ENCODE measurements around the gene CCL16. TPM values are rescaled to one million over a fixed set of nuclear protein-coding genes. Genes with fewer than 3 reads are reported as not detected.
"Not testable (repeated sequence)": the region's sequence is repeated elsewhere in the genome, so short reads cannot be mapped to it uniquely, and the experiment has no call there.

The CCL16 gene
- total RNA-seq, 1 donor from 2014 or later = not detected

GRCh38 chr17:36017799-36018198 lies 36.5 kb upstream of the CCL16 start, which contains the start of gene CCL23:
Gene CCL23, minus strand, starts transcription at chr17:36017972. Its CDS starts 75 bp downstream, at chr17:36017897.
- no peaks in the 10 kb centered on the region for H3K36me3 ChIP-seq
- peaks cover 2% of the 10 kb centered on the region for H3K9me3 ChIP-seq (replicated peaks)
- no peak within 1 kb of the TSS for H3K4me3 ChIP-seq
- no peaks in the 10 kb centered on the region for H3K4me1 ChIP-seq
- H3K27ac ChIP-seq (replicated peaks) = no peak within 1 kb of the TSS
- TF ChIP-seq CTCF (IDR thresholded peaks at IDR 0.05; ENCODE audit: borderline replicate concordance) = no peak
- intact Hi-C loops (cut with micrococcal nuclease) = no loop called here
- H3K27me3 ChIP-seq (ENCODE audit: low read depth) = peaks cover 18% of the 10 kb centered on the region
- DNase-seq = no peak

- no peaks in the 10 kb centered on the region for H3K4me1 ChIP-seq
- no peak overlapping the region for H3K27ac ChIP-seq (replicated peaks)
- TF ChIP-seq CTCF (IDR thresholded peaks at IDR 0.05; ENCODE audit: borderline replicate concordance) = no peak
- no peaks in the 10 kb centered on the region for H3K36me3 ChIP-seq
- peaks cover 11% of the 10 kb centered on the region for H3K27me3 ChIP-seq (ENCODE audit: low read depth)
- DNase-seq = no peak
- peaks cover 12% of the 10 kb centered on the region for H3K9me3 ChIP-seq (replicated peaks)
- no peak overlapping the region for H3K4me3 ChIP-seq
- intact Hi-C loops (cut with micrococcal nuclease) = no loop called here
Measured at GRCh38 chr17:36016555-36016954, 35.3 kb upstream of the CCL16 start.

- H3K4me3 ChIP-seq; H3K27ac ChIP-seq (replicated peaks); DNase-seq; H3K4me1 ChIP-seq; intact Hi-C loops (cut with micrococcal nuclease); H3K36me3 ChIP-seq: not testable (repeated sequence)
- Histone ChIP-seq H3K9me3 (replicated peaks) (peaks cover 14% of the 10 kb centered on the region), H3K27me3 (ENCODE audit: low read depth) (peaks cover 11% of the 10 kb centered on the region)
Measured at GRCh38 chr17:36015895-36016294, 34.6 kb upstream of the CCL16 start.

- Histone ChIP-seq H3K36me3 (no peaks in the 10 kb centered on the region), H3K27me3 (ENCODE audit: low read depth) (peaks cover 11% of the 10 kb centered on the region), H3K27ac (replicated peaks) (no peak overlapping the region), H3K4me1 (no peaks in the 10 kb centered on the region), H3K9me3 (replicated peaks) (peaks cover 16% of the 10 kb centered on the region), H3K4me3 (no peak overlapping the region)
- intact Hi-C loops (cut with micrococcal nuclease) = no loop called here
- no peak for TF ChIP-seq CTCF (IDR thresholded peaks at IDR 0.05; ENCODE audit: borderline replicate concordance)
- DNase-seq = no peak
Measured at GRCh38 chr17:36014946-36015345, 33.6 kb upstream of the CCL16 start.

- Histone ChIP-seq H3K4me3 (no peak overlapping the region), H3K27me3 (ENCODE audit: low read depth) (peaks cover 7% of the 10 kb centered on the region), H3K27ac (replicated peaks) (no peak overlapping the region), H3K4me1 (no peaks in the 10 kb centered on the region), H3K36me3 (no peaks in the 10 kb centered on the region), H3K9me3 (replicated peaks) (peaks cover 34% of the 10 kb centered on the region)
- no peak for DNase-seq
- intact Hi-C loops (cut with micrococcal nuclease) = no loop called here
- no peak for TF ChIP-seq CTCF (IDR thresholded peaks at IDR 0.05; ENCODE audit: borderline replicate concordance)
Measured at GRCh38 chr17:36011201-36011600, 29.9 kb upstream of the CCL16 start.

GRCh38 chr17:36008998-36009665 lies 27.8 kb upstream of the CCL16 start:
- Histone ChIP-seq H3K27ac (replicated peaks) (no peak overlapping the region), H3K4me1 (no peaks in the 10 kb centered on the region), H3K9me3 (replicated peaks) (peaks cover 34% of the 10 kb centered on the region), H3K4me3 (no peak overlapping the region), H3K27me3 (ENCODE audit: low read depth) (peaks cover 13% of the 10 kb centered on the region), H3K36me3 (no peaks in the 10 kb centered on the region)
- intact Hi-C loops (cut with micrococcal nuclease) = no loop called here
- no peak for DNase-seq
- TF ChIP-seq CTCF (IDR thresholded peaks at IDR 0.05; ENCODE audit: borderline replicate concordance) = peak; percentile 37
